Endometrium (tissue), 2 donors: ENCODE data around the gene CSRP1.
"Not testable (repeated sequence)": the region's sequence is repeated elsewhere in the genome, so short reads cannot be mapped to it uniquely, and the experiment has no call there.

Source experiments
- FAIRE-seq: peaks from 2 replicates; lab custom pipeline; 2012; peaks lifted over from hg19 to GRCh38; lab: Jason Lieb, UNC
- donor health status: control.
- donor health status: control.

The CSRP1 gene

GRCh38 chr1:201476670-201477344, 30.1 kb downstream of the CSRP1 start:
- no peak for FAIRE-seq

GRCh38 chr1:201475915-201476669, 30.8 kb downstream of the CSRP1 start:
- FAIRE-seq, result no peak

GRCh38 chr1:201475130-201475529, 31.8 kb downstream of the CSRP1 start:
- FAIRE-seq, result no peak

- FAIRE-seq, result no peak
Observed at GRCh38 chr1:201473296-201473695, 33.6 kb downstream of the CSRP1 start.

- not testable (repeated sequence) for FAIRE-seq
Observed at GRCh38 chr1:201472321-201472720, 34.6 kb downstream of the CSRP1 start.

DNA sequence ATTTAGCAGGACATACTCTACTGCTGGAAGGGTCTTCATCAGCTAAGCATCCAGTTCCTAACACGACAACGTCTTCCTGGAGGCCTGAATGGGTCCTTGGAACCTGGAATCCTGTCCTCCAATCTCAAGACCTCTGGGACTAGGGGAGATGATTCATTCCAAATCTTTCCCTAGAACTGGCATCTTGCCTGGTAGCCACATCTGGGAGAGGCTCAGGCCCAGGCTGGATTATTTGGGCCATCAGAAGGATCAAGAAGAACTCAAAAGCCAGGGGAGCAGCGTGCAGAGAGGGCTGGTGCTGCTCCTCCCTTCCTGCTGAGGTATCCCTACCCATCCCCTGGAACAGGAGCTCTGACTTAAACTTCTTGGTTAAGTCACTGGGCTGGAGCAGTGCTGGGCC, 35.2 kb downstream of the CSRP1 start:
- no peak for FAIRE-seq

DNA sequence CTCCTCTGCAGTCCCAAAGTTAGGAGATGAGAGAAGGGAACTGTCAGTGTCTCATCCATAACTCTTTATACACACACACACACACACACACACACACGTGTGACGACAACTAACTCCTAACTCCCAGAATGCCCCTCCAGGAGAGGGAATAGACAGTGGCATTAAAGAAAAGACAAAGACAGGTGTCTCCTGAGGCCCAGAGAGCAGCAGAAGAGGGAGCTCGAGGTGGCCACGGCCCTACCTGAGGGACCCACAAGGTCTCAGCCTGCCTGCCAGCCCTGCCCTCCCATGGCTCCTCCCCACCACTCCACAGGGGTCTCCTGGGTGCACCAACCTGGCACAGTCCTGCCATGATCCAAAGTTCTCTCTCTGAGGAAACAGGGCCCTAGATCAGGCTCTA, 36.3 kb downstream of the CSRP1 start:
- FAIRE-seq, result no peak

- FAIRE-seq, result no peak
Observed at GRCh38 chr1:201469645-201470074, 37.3 kb downstream of the CSRP1 start.

DNA sequence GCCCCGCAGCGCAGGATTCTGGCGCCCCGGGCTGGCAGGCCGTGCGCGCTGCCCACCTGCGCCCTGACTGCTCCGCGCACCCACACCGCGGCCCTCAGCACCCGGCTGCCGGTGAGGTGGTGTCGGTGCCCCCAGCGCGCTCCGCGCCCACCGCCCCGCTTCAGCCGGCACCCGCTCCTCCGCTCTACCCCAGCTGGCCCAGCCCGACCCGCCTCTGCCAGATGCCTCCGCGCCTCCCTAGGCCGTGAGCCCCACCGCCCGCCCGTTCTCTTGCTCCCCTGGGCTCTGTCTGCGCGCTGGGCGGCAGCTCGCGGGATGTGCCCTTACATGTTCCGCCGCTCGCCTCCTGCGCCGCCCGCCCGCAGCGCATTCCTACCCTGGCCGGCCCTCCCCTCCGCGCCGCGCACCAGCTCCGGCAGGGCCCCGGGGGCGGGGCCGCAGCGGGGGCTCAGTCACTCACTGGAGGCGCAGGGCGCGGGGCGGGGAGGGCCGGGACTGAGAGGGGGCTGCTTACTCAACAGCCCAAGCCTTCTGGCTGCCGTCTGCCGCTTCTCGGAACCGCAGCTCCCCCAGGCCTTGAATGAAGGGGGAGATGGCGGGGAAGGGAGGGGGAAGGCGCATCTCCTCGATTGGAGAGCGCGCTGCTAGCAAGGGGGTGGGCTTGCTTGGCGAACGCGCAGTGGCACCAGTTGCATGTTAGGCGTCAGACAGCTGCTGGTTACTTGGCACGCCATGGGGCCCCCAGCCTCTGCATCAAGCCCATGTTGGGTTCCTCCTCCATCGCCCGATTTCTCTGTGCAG, 37.9 kb downstream of the CSRP1 start, which contains the start of gene PHLDA3:
PHLDA3 (minus strand) TSS at position 345 of the 801 bp plus-strand sequence. CDS start 402 bp downstream, outside the sequence.
- FAIRE-seq, result no peak

GRCh38 chr1:201468501-201468843, 38.5 kb downstream of the CSRP1 start:
- no peak for FAIRE-seq

- no peak for FAIRE-seq
Observed at GRCh38 chr1:201466492-201466891, 40.4 kb downstream of the CSRP1 start.

- no peak for FAIRE-seq
Observed at GRCh38 chr1:201465698-201466290, 41.1 kb downstream of the CSRP1 start.

- FAIRE-seq, result no peak
Observed at GRCh38 chr1:201463071-201463552, 43.8 kb downstream of the CSRP1 start.

GRCh38 chr1:201461645-201462441, 45.1 kb downstream of the CSRP1 start:
- FAIRE-seq, result no peak

GRCh38 chr1:201460814-201461644, 45.9 kb downstream of the CSRP1 start:
- FAIRE-seq, result no peak

- FAIRE-seq, result no peak
Observed at GRCh38 chr1:201459775-201460174, 47.1 kb downstream of the CSRP1 start.

DNA sequence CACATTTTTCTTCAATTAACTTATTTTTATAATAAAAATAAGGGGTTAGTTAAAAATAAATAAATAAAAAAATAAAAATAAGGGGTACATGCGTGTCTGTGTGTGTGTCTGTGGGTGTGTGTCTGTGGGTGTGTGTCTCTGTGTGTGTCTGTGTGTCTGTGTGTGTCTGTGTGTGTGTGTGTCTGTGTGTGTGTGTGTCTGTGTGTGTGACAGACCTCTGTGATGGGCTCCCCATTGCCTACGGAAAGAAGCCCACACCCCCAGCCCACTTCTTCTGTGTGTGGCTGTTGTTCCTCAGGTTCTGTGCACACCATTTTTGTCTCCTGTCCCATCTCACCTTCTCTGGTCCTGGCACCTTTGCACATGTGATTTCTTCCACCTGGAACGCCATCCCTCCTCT, 47.9 kb downstream of the CSRP1 start:
- no peak for FAIRE-seq

DNA sequence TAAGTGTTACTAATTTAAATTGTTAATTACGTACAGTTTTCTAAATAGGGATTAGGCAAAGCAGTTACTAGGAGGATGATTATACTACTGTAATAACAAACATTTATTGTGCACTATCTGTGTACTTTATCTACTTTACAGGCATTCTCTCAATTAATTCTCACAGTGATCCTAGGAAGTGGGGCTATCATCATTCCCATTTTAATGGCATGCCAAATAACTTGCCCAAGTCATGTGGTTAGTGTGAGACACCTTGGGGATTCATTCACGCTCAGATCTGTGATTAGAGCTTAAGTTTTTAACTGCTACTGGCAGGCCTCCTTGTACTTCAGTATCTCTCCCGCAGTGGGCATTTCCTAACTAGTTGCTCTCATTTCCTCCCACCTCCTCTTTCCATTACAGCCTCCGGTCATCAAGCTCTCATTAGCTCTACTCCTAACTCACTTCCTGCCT, 49.4 kb downstream of the CSRP1 start:
- no peak for FAIRE-seq

GRCh38 chr1:201456499-201457309, 50.2 kb downstream of the CSRP1 start:
- FAIRE-seq, result no peak

- FAIRE-seq, result no peak
Observed at GRCh38 chr1:201455098-201455497, 51.8 kb downstream of the CSRP1 start.
